Hematopoietic multipotent progenitor cell treated with erythropoietin and hydrocortisone succinate and interleukin-3 and kit ligand, for 15 days (in vitro differentiated cells): ENCODE data around the gene ZC3H7A.

Experiments
- DNase-seq: peaks from one replicate; pipeline ENCODE4 v3.0.0-alpha.2; 2015; ENCODE audit warnings: low spot score

The ZC3H7A gene

GRCh38 chr16:11735787-11736186 lies 61.3 kb downstream of the ZC3H7A start:
- no peak for DNase-seq

GRCh38 chr16:11734653-11735043 lies 62.4 kb downstream of the ZC3H7A start:
- DNase-seq, result no peak

- DNase-seq, result peak; percentile 43
Observed at GRCh38 chr16:11734025-11734652, 62.9 kb downstream of the ZC3H7A start.

- no peak for DNase-seq
Observed at GRCh38 chr16:11731222-11731621, 65.8 kb downstream of the ZC3H7A start.

- no peak for DNase-seq
Observed at GRCh38 chr16:11729787-11730186, 67.3 kb downstream of the ZC3H7A start.

GRCh38 chr16:11727796-11728543 lies 69.1 kb downstream of the ZC3H7A start:
- DNase-seq, result no peak

GRCh38 chr16:11726008-11726407 lies 71.0 kb downstream of the ZC3H7A start:
- DNase-seq, result no peak

- no peak for DNase-seq
Observed at GRCh38 chr16:11725457-11725856, 71.6 kb downstream of the ZC3H7A start.

GRCh38 chr16:11722468-11722808 lies 74.6 kb downstream of the ZC3H7A start:
- DNase-seq, result no peak

GRCh38 chr16:11721781-11722467 lies 75.1 kb downstream of the ZC3H7A start:
- no peak for DNase-seq

GRCh38 chr16:11719762-11720161 lies 77.3 kb downstream of the ZC3H7A start:
- DNase-seq, result no peak

GRCh38 chr16:11719171-11719570 lies 77.9 kb downstream of the ZC3H7A start:
- no peak for DNase-seq

- no peak for DNase-seq
Observed at GRCh38 chr16:11717811-11718210, 79.2 kb downstream of the ZC3H7A start.

GRCh38 chr16:11716336-11716735 lies 80.7 kb downstream of the ZC3H7A start:
- no peak for DNase-seq

- DNase-seq, result no peak
Observed at GRCh38 chr16:11715246-11715947, 81.7 kb downstream of the ZC3H7A start.

- no peak for DNase-seq
Observed at GRCh38 chr16:11712122-11712521, 84.9 kb downstream of the ZC3H7A start.

GRCh38 chr16:11711662-11712061 lies 85.4 kb downstream of the ZC3H7A start:
- no peak for DNase-seq

- no peak for DNase-seq
Observed at GRCh38 chr16:11708421-11708820, 88.6 kb downstream of the ZC3H7A start.

- DNase-seq, result no peak
Observed at GRCh38 chr16:11707679-11708197, 89.3 kb downstream of the ZC3H7A start.

- DNase-seq, result no peak
Observed at GRCh38 chr16:11706180-11706742, 90.8 kb downstream of the ZC3H7A start.

- peak; percentile 10 for DNase-seq
Observed at GRCh38 chr16:11705311-11706025, 91.6 kb downstream of the ZC3H7A start.
